ENCODE measurements around the gene ALG11.

DNA sequence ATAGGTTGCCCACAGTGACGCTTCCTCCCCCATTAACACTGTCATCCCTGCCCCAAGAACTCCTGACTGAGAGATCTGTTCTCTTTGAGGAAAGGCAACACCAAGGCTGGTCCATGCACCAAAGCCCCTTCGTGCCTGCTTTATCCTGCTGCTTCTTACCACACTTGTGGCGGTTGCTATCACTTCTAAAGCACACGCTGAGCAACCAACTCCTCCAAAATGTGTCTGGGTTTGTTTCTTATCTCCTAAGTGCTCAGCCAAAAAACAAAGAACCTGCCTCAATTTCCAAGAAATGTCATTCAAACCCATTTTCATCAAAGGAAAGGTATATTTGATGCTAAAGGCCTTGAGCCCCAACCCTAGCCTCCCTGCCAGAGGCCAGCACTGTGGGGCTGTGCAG lies 15.6 kb upstream of the ALG11 start:
- TF ChIP-seq CTCF (conservative IDR thresholded peaks at IDR 0.05 in 1 of 2, IDR thresholded peaks at IDR 0.05 in 1 of 2; ENCODE audit: extremely low read depth in 1 of 2, insufficient read depth in 1 of 2, low read depth in 1 of 2, low read length in 2 of 2), result no peak
- no peak for TF ChIP-seq EZH2 (IDR thresholded peaks at IDR 0.05; ENCODE audit: borderline replicate concordance, low read length)
